HL-60/S4 treated with retinoic acid at 250 ng/mL for 4 days and 3 days (cell line): ENCODE measurements around the gene PACSIN1.

Experiments used
- in situ Hi-C: fragments of 300-500 bp; cut with MboI; formaldehyde crosslinking; loops from 2 replicates; pipeline ENCODE4 v1.7.0; 2022; ENCODE audit warnings: low sequenced_read_pairs

Gene PACSIN1

DNA sequence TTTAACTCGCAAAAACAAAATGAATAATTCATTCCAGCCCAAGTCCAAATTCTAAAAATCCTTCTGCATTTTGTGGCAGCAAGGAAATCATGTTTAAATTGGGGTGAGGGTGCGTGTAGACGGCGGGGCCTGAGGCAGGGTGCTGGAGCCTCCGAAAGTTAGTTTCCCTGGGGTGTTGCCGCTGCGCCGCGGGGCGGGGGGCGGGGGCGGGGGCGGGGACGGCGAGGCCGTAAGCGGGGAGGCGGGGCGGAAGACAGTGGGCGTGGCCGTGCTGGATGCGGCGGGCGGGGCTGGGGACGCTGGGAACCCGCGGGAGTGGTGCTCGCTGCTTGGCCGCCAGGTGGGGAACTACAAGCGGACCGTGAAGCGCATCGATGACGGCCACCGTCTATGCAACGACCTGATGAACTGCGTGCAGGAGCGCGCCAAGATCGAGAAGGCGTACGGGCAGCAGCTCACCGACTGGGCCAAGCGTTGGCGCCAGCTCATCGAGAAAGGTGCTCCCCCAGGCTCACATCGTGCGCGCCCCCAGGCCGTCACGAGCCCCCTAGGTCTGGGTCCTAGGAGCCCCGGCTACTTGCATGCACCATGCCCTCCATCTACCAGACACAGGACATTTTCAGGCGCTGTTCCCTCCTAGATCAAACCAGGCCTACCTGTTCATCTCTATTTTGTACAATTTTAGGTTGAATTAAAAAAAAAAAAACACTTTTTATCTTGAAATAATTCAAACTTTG, 61.3 kb downstream of the PACSIN1 start:
- in situ Hi-C loops = no loop called here

DNA sequence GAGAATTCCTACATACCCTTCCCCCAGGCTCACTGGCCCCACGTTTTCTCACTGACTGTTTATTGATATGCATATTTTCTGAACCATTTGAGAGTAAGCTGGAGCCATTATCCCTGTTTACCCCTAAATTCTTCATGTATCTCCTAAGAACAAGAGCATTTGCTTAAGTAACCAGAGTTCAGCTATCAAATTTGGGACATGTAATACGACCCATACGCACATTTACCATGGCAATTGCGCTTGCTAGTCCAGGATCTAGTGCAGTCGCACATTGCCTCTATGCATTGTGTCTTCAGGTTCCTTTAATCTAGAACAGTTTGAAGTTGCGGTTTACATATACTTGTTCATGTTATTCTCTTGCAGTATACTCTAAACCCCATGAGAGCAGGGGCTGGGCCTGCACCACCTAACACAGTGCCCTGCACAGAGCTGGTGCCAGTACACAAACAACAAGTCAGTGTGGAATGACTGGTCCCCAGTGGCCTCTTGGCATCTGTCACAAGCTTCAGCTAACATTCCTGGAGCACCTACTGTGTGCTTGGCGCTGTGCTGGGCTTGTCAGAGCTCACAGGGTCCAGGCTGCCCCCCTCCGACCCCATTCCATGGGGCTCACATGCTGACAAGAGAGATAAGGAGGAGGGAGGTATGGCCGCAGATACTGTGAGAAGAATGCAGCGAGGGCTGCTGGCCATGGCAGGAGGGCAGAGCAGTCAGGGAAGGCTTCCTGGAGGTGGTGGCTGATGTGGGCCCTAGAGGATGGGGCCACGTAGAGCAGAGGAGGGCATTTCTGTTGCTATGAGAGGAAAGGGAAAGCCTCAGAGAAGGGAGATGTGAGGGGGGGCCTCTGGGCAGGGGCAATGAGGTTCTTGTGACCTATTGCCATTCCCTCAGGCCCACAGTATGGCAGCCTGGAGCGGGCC, 62.1 kb downstream of the PACSIN1 start:
- in situ Hi-C loops = no loop called here

DNA sequence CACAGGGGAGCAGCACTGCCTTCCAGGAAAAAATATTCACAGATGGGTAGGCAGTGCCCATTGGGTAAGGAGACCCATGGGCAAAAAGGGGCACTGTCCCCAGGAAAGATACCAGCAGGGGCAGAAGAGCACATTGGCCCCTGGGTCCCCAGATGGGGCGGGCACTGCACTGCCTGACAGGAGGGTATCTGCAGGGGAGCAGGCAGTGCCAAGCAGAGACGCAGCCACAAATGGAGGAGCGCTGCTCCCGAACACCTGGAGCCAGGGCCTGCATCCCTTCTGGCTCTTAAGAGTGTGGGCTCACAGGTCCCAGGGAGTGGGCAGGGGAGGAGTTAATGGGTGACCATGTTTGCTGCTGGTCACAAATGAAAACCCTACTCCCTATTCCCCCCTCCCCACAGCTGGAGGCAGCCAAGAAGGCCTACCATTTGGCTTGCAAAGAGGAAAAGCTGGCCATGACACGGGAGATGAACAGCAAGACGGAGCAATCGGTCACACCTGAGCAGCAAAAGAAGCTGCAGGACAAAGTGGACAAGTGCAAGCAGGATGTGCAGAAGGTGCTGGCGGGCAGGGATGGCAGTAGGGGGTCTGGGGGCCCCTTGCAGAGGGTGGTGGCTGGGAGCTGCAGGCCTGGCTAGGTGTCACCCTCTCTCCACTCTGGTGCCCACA, 63.3 kb downstream of the PACSIN1 start:
- in situ Hi-C loops = no loop called here

DNA sequence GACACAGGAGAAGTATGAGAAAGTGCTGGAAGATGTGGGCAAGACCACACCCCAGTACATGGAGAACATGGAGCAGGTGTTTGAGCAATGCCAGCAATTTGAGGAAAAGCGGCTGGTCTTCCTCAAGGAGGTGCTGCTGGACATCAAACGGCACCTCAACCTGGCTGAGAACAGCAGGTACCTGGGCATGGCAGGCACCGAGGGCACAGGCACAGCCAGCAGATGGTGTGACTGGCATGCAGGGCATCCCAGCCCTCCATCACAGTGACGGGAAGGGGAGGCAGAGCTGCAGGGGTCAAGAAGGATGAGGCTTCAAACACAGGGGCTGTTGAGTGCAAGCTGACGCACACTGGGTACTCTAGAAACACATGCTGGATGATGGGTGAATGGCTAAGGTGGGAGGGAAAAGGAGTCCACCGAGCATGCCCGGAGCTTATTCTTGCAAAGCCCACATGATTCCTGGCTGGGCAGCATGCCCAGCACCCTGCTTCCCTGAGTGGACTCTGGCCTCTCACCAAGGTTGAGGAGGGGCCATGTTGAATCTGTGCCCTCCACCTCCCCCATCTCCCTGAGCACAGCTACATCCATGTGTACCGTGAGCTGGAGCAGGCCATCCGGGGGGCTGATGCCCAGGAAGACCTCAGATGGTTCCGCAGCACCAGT, 63.9 kb downstream of the PACSIN1 start:
- in situ Hi-C loops = no loop called here

DNA sequence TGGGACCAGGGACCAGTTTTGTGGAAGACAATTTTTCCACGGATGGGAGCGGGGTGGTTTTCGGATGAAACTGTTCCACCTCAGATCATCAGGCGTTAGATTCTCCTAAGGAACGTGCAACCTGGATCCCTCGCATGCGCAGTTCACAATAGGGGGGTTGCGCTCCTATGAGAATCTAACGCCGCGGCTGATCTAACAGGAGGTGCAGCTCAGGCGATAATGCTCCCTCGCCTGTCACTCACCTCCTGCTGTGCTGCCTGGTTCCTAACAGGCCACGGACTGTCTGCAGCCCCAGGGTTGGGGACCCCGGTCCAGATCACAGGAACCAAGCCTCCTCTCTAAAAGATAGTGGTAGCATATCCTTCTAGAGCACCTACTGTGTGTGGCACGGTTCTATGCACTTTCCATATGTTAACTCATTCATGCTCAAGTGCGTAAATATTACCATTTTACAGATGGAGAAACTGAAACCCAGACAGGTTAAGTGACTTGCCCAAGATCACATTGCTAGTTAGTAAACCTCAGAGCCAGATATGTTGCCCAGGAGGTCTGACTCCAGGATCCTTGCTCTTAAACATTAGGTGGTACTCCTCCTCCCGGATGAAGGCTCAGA, 65.0 kb downstream of the PACSIN1 start:
- in situ Hi-C loops = no loop called here

DNA sequence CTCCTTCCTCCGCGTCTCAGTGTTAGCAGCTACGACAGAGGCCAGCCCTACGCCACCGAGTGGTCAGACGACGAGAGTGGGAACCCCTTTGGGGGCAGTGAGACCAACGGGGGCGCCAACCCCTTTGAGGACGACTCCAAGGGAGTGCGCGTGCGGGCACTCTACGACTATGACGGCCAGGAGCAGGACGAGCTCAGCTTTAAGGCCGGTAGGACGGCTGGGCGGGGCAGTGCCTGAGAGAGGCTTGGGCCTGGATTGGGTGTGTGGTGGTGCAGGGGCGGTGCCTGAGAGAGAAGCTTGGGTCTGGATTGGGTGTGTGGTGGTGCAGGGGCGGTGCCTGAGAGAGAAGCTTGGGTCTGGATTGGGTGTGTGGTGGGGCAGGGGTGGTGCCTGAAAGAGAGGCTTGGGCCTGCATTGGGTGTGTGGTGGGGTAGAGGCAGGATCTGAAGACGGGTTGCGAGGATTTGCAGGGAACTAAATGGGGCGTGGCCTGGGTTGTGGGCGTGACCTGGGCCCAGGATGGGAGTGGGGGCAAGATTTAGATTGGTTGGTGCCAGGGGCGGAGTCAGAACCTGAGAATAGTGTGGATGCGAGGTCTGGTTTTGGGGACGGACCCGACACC, 65.8 kb downstream of the PACSIN1 start:
- in situ Hi-C loops = no loop called here

- in situ Hi-C loops = no loop called here
These were observed 66.4 kb downstream of the PACSIN1 start for GRCh38 chr6:34532230-34532629.

GRCh38 chr6:34534146-34534545, 68.3 kb downstream of the PACSIN1 start:
- in situ Hi-C loops = no loop called here

DNA sequence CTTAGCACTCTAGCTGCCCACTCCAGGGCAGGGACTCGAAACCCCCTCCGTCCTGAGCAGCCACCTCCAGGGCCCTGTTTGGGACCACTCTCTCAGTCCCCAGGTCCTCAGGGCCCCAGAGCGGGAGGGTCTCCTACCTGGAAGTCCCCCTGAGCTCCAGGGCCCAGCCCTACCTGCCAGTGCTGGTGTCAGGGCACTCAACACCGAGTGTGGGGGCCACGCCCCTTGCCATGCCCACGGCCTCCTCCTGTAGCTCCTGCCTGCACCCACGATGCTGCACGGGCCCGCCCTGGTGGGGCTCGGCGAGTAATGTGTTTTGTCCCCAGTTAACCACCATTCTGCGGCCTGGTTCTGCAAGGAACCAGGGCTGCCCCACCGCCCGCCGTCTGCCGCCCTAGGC, 68.8 kb downstream of the PACSIN1 start:
- in situ Hi-C loops = no loop called here

- in situ Hi-C loops = no loop called here
These were observed 69.3 kb downstream of the PACSIN1 start for GRCh38 chr6:34535199-34535598.

GRCh38 chr6:34535646-34536045, 69.8 kb downstream of the PACSIN1 start:
- in situ Hi-C loops = no loop called here

DNA sequence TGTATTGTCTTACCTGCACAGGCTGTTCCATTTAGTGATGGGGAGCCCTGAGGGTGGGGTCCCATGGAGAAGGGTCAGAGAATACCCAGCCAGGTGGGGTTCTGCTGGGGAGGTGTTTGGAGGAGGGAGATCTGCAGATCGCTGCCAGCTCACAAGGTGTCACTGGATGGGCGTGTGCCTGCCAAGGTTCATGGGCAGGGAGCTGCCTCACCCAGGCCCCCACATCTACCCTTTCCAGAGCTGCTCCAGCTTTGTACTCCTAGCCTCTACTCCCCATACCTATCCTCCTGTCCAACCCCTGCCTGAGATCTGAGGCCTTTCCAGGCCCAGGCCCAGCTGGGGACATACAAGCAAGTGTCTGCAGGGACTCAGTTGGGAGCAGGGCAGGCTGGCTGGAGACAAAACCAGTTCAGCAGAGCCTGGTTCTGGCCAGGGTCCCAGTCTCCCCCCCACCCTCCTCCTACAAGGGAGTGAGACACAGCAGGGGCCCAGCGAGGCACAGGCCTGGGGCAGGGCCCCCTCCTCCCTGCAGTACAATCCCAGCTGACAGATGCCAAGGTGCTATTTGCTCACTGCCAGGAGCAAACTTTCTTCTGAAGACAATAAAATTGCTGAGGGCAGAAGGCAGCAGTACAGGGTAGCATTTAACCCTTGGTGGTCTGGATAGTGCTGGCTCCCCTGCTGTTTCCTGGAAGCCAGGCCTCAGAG, 70.5 kb downstream of the PACSIN1 start:
- in situ Hi-C loops = no loop called here

DNA sequence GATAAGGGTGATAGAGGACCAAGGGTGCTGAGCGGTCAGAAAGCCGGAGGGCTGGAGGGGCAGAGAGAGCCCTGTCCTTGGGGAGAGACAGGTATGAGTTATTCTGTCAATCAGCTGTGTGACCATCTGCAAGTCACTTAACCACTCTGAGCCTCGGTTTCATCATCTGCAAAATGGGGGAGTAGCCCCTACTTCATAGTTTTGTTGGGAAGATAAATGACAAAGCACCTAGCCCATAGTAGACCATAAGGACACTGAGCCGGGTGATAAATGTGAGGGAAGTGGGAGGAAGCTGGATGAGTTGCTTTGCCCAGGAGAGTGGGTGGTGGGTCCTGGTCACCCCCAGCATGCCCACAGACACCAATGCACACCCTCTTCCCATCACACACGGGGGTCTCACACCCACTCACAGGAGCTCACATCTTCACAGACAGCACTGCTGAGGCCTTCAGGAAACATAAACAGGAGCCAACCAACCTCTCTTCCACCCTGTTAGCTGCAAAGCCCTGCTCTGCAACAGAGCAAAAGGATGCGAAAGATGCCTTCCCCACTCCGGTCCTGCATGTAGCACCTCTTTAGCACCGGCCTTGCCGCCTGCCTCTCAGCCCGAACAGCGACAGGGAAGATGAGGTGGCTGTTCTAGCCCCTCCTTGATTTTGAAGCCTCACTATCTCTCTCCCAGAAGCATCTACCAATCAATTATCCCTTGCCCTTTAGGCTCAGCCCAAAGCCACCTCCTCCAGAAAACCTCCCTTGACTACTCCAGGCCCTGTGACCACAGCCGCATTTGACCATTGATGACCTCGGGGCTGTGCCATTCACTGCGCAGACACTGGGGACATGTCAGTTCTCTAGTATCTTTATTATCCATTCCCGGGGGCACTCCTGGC, 71.3 kb downstream of the PACSIN1 start:
- in situ Hi-C loops = no loop called here

DNA sequence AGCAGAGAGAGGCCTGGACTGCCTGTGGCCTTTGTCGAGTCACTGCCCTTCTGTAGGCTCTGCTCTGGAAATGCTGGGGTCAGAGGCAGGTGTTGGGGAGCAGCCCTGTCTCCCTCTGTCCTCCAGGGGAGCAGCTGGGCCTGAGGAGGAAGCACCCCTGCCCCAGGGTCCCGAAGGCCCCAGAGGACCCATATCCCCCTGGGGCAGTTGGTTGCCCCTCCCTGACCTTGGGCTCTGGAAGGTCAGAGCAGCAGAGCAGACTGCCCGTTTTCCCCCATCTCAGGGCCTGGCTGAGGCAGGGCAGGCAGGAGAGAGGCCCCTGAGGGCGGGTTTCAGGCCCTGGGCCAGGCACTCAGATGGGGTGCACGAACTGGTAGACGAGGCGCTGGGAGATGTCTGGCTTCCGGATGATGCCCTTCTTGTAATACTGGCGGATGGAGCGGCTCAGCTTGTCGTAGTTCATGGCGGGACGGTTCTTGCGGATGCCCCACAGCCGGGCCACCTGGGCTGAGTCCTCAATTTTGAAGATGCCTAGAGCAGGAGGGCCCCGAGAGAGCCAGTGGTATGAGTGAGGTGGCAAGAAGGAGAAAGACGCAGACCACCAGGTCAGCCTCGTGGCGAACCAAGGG, 72.2 kb downstream of the PACSIN1 start:
- in situ Hi-C loops = no loop called here

GRCh38 chr6:34538581-34538980, 72.7 kb downstream of the PACSIN1 start:
- in situ Hi-C loops = no loop called here

- in situ Hi-C loops = no loop called here
These were observed 73.3 kb downstream of the PACSIN1 start for GRCh38 chr6:34539181-34539580.

DNA sequence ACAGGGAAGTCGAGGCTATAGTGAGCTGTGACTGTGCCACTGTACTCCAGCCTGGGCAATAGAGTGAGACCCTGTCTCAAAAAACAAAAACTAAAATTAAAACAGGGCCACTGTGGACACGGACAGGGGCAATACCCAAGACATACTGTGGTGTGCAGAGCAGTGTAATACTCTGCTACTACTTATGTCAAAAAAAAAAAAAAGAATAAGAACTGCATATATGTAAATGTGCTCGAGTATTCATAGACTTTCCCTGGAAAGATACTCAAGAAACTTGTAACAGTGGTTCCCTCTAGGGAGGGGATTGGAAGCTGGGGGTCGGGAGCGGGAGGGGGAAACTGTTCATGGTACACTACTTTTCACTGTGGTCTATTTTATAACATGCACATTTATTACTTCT, 74.3 kb downstream of the PACSIN1 start:
- in situ Hi-C loops = no loop called here

DNA sequence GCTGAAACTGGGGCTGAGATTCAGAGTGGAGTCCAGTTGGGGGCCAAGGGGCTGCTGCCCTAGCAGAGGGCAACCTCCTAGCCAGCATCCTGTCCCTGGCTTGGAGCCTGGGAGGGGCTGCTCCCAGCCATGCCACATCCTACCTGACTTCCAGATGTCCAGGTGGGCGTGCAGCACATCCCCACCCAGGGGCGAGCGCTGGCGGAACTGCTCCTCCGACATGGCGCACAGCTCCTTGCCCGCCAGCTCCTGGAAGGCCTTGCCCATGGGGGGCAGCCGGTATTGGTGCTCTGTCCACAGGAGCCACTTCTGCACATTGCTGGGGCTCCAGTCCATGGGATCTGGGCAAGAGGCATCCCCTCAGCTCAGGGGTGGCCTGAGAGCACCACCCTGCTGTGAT, 75.0 kb downstream of the PACSIN1 start:
- in situ Hi-C loops = no loop called here
